Ovary (tissue), 9 donors: ENCODE data around the gene SZT2. TPM values are rescaled to one million over a fixed set of nuclear protein-coding genes. Genes with fewer than 3 reads are reported as not detected.
"Not testable (repeated sequence)": the region's sequence is repeated elsewhere in the genome, so short reads cannot be mapped to it uniquely, and the experiment has no call there.

ENCODE experiments used
- DNase-seq, 5 donors: peaks; one replicate each; pipeline ENCODE4 v3.0.0-alpha.2; 2019 to 2020
- H3K27ac ChIP-seq, 2 donors: fragments of 200-600 bp; one replicate each; pipeline versions ENCODE4 v1.5.1 to v1.8.0; 2019 to 2022
- H3K27me3 ChIP-seq: fragments of 200-600 bp; one replicate; pipeline ENCODE4 v1.8.0; 2022
- H3K36me3 ChIP-seq: fragments of 200-600 bp; sonication (generic); one replicate; pipeline ENCODE4 v1.5.1; 2019
- H3K4me1 ChIP-seq: one replicate; pipeline ENCODE4 v1.8.1; 2013; ENCODE audit warnings: mild to moderate bottlenecking, moderate library complexity; ENCODE audit not compliant: insufficient read depth
- H3K4me3 ChIP-seq: fragments of 200-600 bp; sonication (generic); one replicate; pipeline ENCODE4 v1.5.1; 2017
- H3K9me3 ChIP-seq, 2 donors: fragments of 200-600 bp in 1 of 2; sonication (generic) in 1 of 2; one replicate each; pipeline versions ENCODE4 v1.5.1 to v1.8.1; 2013 to 2019; ENCODE audit warnings: mild to moderate bottlenecking in 1 of 2, moderate library complexity in 1 of 2
- CTCF ChIP-seq, 3 donors: fragments of 450-650 bp in 2 of 3; fragments of 200-600 bp in 1 of 3; IDR thresholded peaks; one replicate each; pipeline versions ENCODE4 v1.5.1 to v1.8.0; 2016 to 2022; ENCODE audit warnings: antibody characterized with exemption in 3 of 3, mild to moderate bottlenecking in 1 of 3
- EP300 ChIP-seq: sonication (generic); formaldehyde crosslinking; IDR thresholded peaks from one replicate; pipeline ENCODE4 v1.6.1; 2017; ENCODE audit warnings: antibody characterized with exemption
- POLR2A ChIP-seq: fragments of 450-650 bp; IDR thresholded peaks from one replicate; pipeline ENCODE4 v1.6.1; 2017; ENCODE audit warnings: antibody characterized with exemption, mild to moderate bottlenecking, moderate library complexity
- WGBS, 3 donors: extraction: QIAGEN DNeasy Blood & Tissue Kit in 1 of 3; methylation state at CpG; one replicate each; pipeline versions ENCODE4 v1.1.5 to v1.1.7; 2013 to 2017; 5-methylcytosine and 5-hydroxymethylcytosine counted together
- intact Hi-C, 4 donors: fragments of 100-400 bp; cut with DNase I; formaldehyde crosslinking; loops; one replicate each; pipeline versions ENCODE4 v1.11.0 to v1.15.1; 2022 to 2023
- microRNA-seq, 3 donors: library from miRNA; unstranded; fragments of <30 nt; microRNA quantifications; one replicate each; pipeline versions ENCODE4 to v1.2.0, GENCODE V29; 2019 to 2020
- polyA plus RNA-seq, 2 donors: library from polyadenylated mRNA; stranded (reverse); fragments of 200-250 nt in 1 of 2; fragments of 350-450 nt in 1 of 2; fragmentation: Illumina TruSeq in 1 of 2; extraction: RNeasy Lipid Tissue Mini Kit (QIAGEN cat#74804) in 1 of 2; gene quantifications; one replicate each; pipeline ENCODE4 v1.2.3, GENCODE V29; 2013 to 2014
- small RNA-seq: library from RNA; depleted of rRNA; stranded (forward); fragments of <200 nt; gene quantifications from one replicate; pipeline ENCODE3, GENCODE V24; 2016
- total RNA-seq, 7 donors: library from RNA; depleted of rRNA in 2 of 7; stranded (reverse); fragments of >200 nt in 2 of 7; fragmentation: NEBNext Ultra II Directional in 3 of 7; extraction: Animal tissue kit (Norgen Biotek cat#: 25700) in 3 of 7; gene quantifications; one replicate each; pipeline versions ENCODE4 v1.1.0 to v1.2.4, GENCODE V29; 2016 to 2023
- donor health status: DM: no; HTN: no; CAD: no; lungs with moderate emphysema.
- donor health status: DM: no; HTN: no; CAD: no.
- donor health status: Bipolar disorder and iron deficiency.
- donor health status: DM: yes; HTN: yes; CAD: no.
- donor health status: DM: no; HTN: no; CAD: no.
- donor health status: DM: yes; HTN: yes; CAD: no.

SZT2 gene
- total and polyA plus RNA-seq, 9 donors: 16.8 to 89.3 (median 49.8) TPM

GRCh38 chr1:43495204-43495603 is 105.5 kb downstream of the SZT2 start:
- WGBS, 3 donors: 91 to 92% (median 92%) methylated on average over 7 of the region's 7 CpGs
- Histone ChIP-seq H3K4me3 (no peak overlapping the region), H3K36me3 (no peaks in the 10 kb centered on the region), H3K27me3 (no peaks in the 10 kb centered on the region), H3K9me3 (no peaks in the 10 kb centered on the region), H3K4me1 (no peaks in the 10 kb centered on the region), H3K27ac (no peak overlapping the region)
- intact Hi-C loops: no loop called here
- TF ChIP-seq POLR2A (no peak), EP300 (no peak), CTCF (IDR thresholded peaks at IDR 0.05) (no peak)
- no peak for DNase-seq

DNA sequence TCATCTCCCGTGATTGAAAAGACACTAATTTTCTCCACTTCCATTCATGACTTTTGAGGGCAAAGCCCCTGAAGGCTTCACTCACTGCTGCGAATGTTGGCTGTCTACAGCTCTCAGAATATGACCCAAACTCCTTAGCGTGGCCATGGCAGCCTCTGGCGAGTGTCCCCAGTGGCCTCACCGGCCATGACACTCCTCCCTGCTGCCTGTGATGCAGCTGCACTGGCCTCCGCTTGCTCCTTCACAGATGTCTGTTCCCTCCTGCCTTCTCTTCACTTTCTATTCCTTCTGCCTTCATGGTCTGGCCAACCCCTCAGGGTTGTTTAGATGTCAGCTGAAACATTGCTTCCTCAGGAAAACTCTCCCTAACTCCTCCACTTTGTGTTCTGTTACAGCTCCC is 110.2 kb downstream of the SZT2 start:
- no peaks in the 10 kb centered on the region for H3K9me3 ChIP-seq
- TF ChIP-seq EP300: no peak
- no peak for TF ChIP-seq CTCF (IDR thresholded peaks at IDR 0.05)
- no peak for TF ChIP-seq POLR2A
- WGBS, 3 donors: 73 to 79% (median 78%) methylated on average over 6 of the region's 6 CpGs
- no peaks in the 10 kb centered on the region for H3K27me3 ChIP-seq
- H3K4me1 ChIP-seq: no peaks in the 10 kb centered on the region
- intact Hi-C loops: no loop called here
- H3K36me3 ChIP-seq: no peaks in the 10 kb centered on the region
- H3K27ac ChIP-seq: no peak overlapping the region
- no peak for DNase-seq
- no peak overlapping the region for H3K4me3 ChIP-seq

- H3K36me3 ChIP-seq, H3K27ac ChIP-seq, H3K4me1 ChIP-seq, H3K4me3 ChIP-seq, H3K9me3 ChIP-seq, DNase-seq, H3K27me3 ChIP-seq, intact Hi-C loops: not testable (repeated sequence)
- 93 to 99% (median 94%) methylated on average over 9 to 21 of the region's 33 CpGs for WGBS, 3 donors
These were observed 112.1 kb downstream of the SZT2 start for GRCh38 chr1:43501806-43502205.

DNA sequence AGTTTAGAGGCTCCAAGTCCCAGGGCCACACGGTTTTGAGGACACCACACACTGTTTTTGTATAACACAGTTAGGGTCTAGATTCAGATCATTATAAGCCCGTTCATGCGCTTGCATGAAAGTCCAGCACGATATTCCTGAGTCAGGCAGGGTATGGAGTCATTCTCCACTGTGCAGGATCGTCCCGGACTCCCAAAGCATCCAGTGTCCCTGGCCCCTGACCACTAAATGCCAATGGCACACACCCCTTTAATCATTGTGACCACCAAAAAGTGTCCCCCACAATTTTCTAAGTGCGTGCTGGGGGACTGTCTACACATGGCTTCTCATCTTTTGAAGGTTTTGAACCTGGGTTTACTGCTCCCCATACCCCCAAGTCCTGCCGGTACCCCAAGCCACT is 113.8 kb downstream of the SZT2 start:
- no peak for DNase-seq
- no peaks in the 10 kb centered on the region for H3K4me1 ChIP-seq
- H3K27me3 ChIP-seq: no peaks in the 10 kb centered on the region
- intact Hi-C loops: no loop called here
- no peak overlapping the region for H3K27ac ChIP-seq
- no peak overlapping the region for H3K4me3 ChIP-seq
- no peak for TF ChIP-seq CTCF (IDR thresholded peaks at IDR 0.05)
- TF ChIP-seq EP300: no peak
- TF ChIP-seq POLR2A: no peak
- no peaks in the 10 kb centered on the region for H3K36me3 ChIP-seq
- 89 to 91% (median 90%) methylated on average over 8 of the region's 8 CpGs for WGBS, 3 donors
- H3K9me3 ChIP-seq: no peaks in the 10 kb centered on the region

Small RNA genes within 50 kb of the gene (microRNA-seq; reads per million reads assigned to microRNA genes)
- gene MIR6734: 0 to 0.89 (median 0.79) reads per million in 3 donors
- 0 to 0.32 (median 0.18) reads per million in 3 donors for gene MIR6735

Small RNA genes within 50 kb of the gene (small RNA-seq; reads per million reads assigned to genes)
- gene MIR6735: not detected

Other genes with a start within 250 kb of the SZT2 start
- 10 to 100 TPM; 22.1 to 49.3 (median 38.5) TPM for gene EBNA1BP2, start 217.6 kb upstream of the SZT2 start, total RNA-seq
- gene EBNA1BP2, start 217.6 kb upstream of the SZT2 start, polyA plus RNA-seq: 10 to 100 TPM; 38.5 to 59.7 TPM
- 10 to 100 TPM in 1 of 7 donors, 1 to 10 TPM in 2, under 1 TPM in 4; 0.13 to 13.2 (median 0.97) TPM for gene CFAP57, start 217.6 kb upstream of the SZT2 start, total RNA-seq
- under 1 TPM; 0.18 to 0.40 TPM for gene CFAP57, start 217.6 kb upstream of the SZT2 start, polyA plus RNA-seq
- 10 to 100 TPM in 1 of 7 donors, 1 to 10 TPM in 4, under 1 TPM in 2; 0.23 to 20.6 (median 1.9) TPM for gene TMEM125, start 119.9 kb upstream of the SZT2 start, total RNA-seq
- gene TMEM125, start 119.9 kb upstream of the SZT2 start, polyA plus RNA-seq: 1 to 10 TPM in 1 of 2 donors, under 1 TPM in 1; 0.52 to 1.1 TPM
- gene C1orf210, start 104.3 kb upstream of the SZT2 start, total RNA-seq: 1 to 10 TPM in 2 of 7 donors, under 1 TPM in 3, not detected in 2; 0.42 to 2.1 (median 0.72) TPM
- gene C1orf210, start 104.3 kb upstream of the SZT2 start, polyA plus RNA-seq: not detected
- gene TIE1, start 88.9 kb upstream of the SZT2 start, total RNA-seq: 10 to 100 TPM in 5 of 7 donors, 1 to 10 TPM in 2; 6.4 to 29.3 (median 10.6) TPM
- gene TIE1, start 88.9 kb upstream of the SZT2 start, polyA plus RNA-seq: 10 to 100 TPM; 11.5 to 25.5 TPM
- gene MPL, start 52.1 kb upstream of the SZT2 start, total RNA-seq: 1 to 10 TPM in 3 of 7 donors, under 1 TPM in 3, not detected in 1; 0.36 to 2.6 (median 1.4) TPM
- under 1 TPM; 0.35 to 0.63 TPM for gene MPL, start 52.1 kb upstream of the SZT2 start, polyA plus RNA-seq
- gene CDC20, start 30.9 kb upstream of the SZT2 start, total RNA-seq: 1 to 10 TPM in 3 of 7 donors, under 1 TPM in 3, not detected in 1; 0.50 to 2.0 (median 1.3) TPM
- 1 to 10 TPM; 1.1 to 2.9 TPM for gene CDC20, start 30.9 kb upstream of the SZT2 start, polyA plus RNA-seq
- 10 to 100 TPM; 10.0 to 50.6 (median 34.1) TPM for gene ELOVL1, start 21.9 kb upstream of the SZT2 start, total RNA-seq
- 100 to 1,000 TPM in 1 of 2 donors, 10 to 100 TPM in 1; 42.8 to 130 TPM for gene ELOVL1, start 21.9 kb upstream of the SZT2 start, polyA plus RNA-seq
- gene MED8, start 99 bp upstream of the SZT2 start, total RNA-seq: 10 to 100 TPM; 13.7 to 39.3 (median 24.0) TPM
- gene MED8, start 99 bp upstream of the SZT2 start, polyA plus RNA-seq: 10 to 100 TPM; 26.0 to 40.0 TPM
- gene HYI, start 64.0 kb downstream of the SZT2 start, total RNA-seq: 10 to 100 TPM; 57.3 to 94.4 (median 78.9) TPM
- 10 to 100 TPM; 16.6 to 77.2 TPM for gene HYI, start 64.0 kb downstream of the SZT2 start, polyA plus RNA-seq
- 100 to 1,000 TPM in 3 of 7 donors, 10 to 100 TPM in 4; 26.3 to 165 (median 95.5) TPM for gene PTPRF, start 141.0 kb downstream of the SZT2 start, total RNA-seq
- gene PTPRF, start 141.0 kb downstream of the SZT2 start, polyA plus RNA-seq: 10 to 100 TPM; 24.4 to 35.4 TPM